Amniotic epithelial cell (primary cell): ENCODE measurements around the gene HSPB1.
"Not testable (repeated sequence)": the region's sequence is repeated elsewhere in the genome, so short reads cannot be mapped to it uniquely, and the experiment has no call there.

Experiments used
- DNase-seq: peaks from one replicate; pipeline ENCODE4 v3.0.0-alpha.2; 2010; ENCODE audit warnings: low read depth

The HSPB1 gene

GRCh38 chr7:76334320-76334967 lies 32.0 kb downstream of the HSPB1 start:
- no peak for DNase-seq

GRCh38 chr7:76335417-76335816 lies 32.9 kb downstream of the HSPB1 start:
- not testable (repeated sequence) for DNase-seq

- no peak for DNase-seq
These were observed 33.6 kb downstream of the HSPB1 start for GRCh38 chr7:76336094-76336493.

- no peak for DNase-seq
These were observed 34.7 kb downstream of the HSPB1 start for GRCh38 chr7:76337147-76337546.

GRCh38 chr7:76338298-76339084 lies 36.0 kb downstream of the HSPB1 start:
- no peak for DNase-seq

GRCh38 chr7:76340617-76341131 lies 38.2 kb downstream of the HSPB1 start:
- peak; percentile 78 for DNase-seq

- no peak for DNase-seq
These were observed 39.7 kb downstream of the HSPB1 start for GRCh38 chr7:76342222-76342621.

- no peak for DNase-seq
These were observed 40.9 kb downstream of the HSPB1 start for GRCh38 chr7:76343294-76343930.

GRCh38 chr7:76343931-76344321 lies 41.5 kb downstream of the HSPB1 start:
- no peak for DNase-seq

- DNase-seq = no peak
These were observed 43.6 kb downstream of the HSPB1 start for GRCh38 chr7:76346097-76346496.

GRCh38 chr7:76346778-76347177 lies 44.3 kb downstream of the HSPB1 start:
- DNase-seq = no peak

- no peak for DNase-seq
These were observed 45.2 kb downstream of the HSPB1 start for GRCh38 chr7:76347710-76348109.

GRCh38 chr7:76349313-76349885 lies 46.9 kb downstream of the HSPB1 start:
- DNase-seq = no peak

- no peak for DNase-seq
These were observed 48.9 kb downstream of the HSPB1 start for GRCh38 chr7:76351372-76351771.

GRCh38 chr7:76352193-76352592 lies 49.7 kb downstream of the HSPB1 start:
- DNase-seq = peak; percentile 72

GRCh38 chr7:76353744-76354143 lies 51.3 kb downstream of the HSPB1 start:
- DNase-seq = no peak
